GM23248 (cell line): Measurements from ENCODE around the gene ROCK2. TPM values are rescaled to one million over a fixed set of nuclear protein-coding genes. Genes with fewer than 3 reads are reported as not detected.
A peak's percentile ranks its signal among the peaks of the same experiment; 100 is the strongest.

ENCODE experiments used
- DNase-seq: peaks from one replicate; pipeline ENCODE4 v3.0.0-alpha.2; 2015
- H2AFZ ChIP-seq: fragments of 200-600 bp; sonication (generic); 2 replicates; pipeline ENCODE4 v1.6.1; 2016; ENCODE audit warnings: antibody characterized with exemption
- H3F3A ChIP-seq: fragments of 200-600 bp; sonication (generic); 2 replicates; pipeline ENCODE4 v1.6.1; 2016; ENCODE audit warnings: mild to moderate bottlenecking, antibody characterized with exemption, mixed run types; ENCODE audit not compliant: insufficient read depth
- H3K27ac ChIP-seq: fragments of 200-600 bp; sonication (generic); 2 replicates; pipeline ENCODE4 v1.5.1; 2016; ENCODE audit warnings: mild to moderate bottlenecking
- H3K27me3 ChIP-seq: fragments of 200-600 bp; sonication (generic); replicated peaks from 2 replicates; pipeline ENCODE4 v1.6.1; 2016; ENCODE audit warnings: mild to moderate bottlenecking; ENCODE audit not compliant: insufficient read depth
- H3K36me3 ChIP-seq: fragments of 200-600 bp; sonication (generic); 2 replicates; pipeline ENCODE4 v1.6.1; 2016; ENCODE audit warnings: low read depth, mild to moderate bottlenecking
- H3K4me1 ChIP-seq: fragments of 200-600 bp; sonication (generic); 2 replicates; pipeline ENCODE4 v1.6.1; 2016; ENCODE audit warnings: mild to moderate bottlenecking; ENCODE audit not compliant: insufficient read depth
- H3K4me2 ChIP-seq: fragments of 200-600 bp; sonication (generic); one replicate; pipeline ENCODE4 v1.6.1; 2016; ENCODE audit warnings: mild to moderate bottlenecking; ENCODE audit not compliant: unreplicated experiment
- H3K4me3 ChIP-seq: fragments of 200-600 bp; sonication (generic); 2 replicates; pipeline ENCODE4 v1.5.1; 2016; ENCODE audit warnings: mild to moderate bottlenecking
- H3K79me2 ChIP-seq: fragments of 200-600 bp; sonication (generic); 2 replicates; pipeline ENCODE4 v1.6.1; 2016; ENCODE audit warnings: mild to moderate bottlenecking; ENCODE audit not compliant: insufficient read depth
- H3K9ac ChIP-seq: fragments of 200-600 bp; sonication (generic); 2 replicates; pipeline ENCODE4 v1.6.1; 2016; ENCODE audit warnings: mild to moderate bottlenecking
- H3K9me2 ChIP-seq: fragments of 200-600 bp; sonication (generic); 2 replicates; pipeline ENCODE4 v1.6.1; 2016; ENCODE audit warnings: mixed run types, mild to moderate bottlenecking, moderate library complexity; ENCODE audit not compliant: insufficient read depth
- H3K9me3 ChIP-seq: fragments of 200-600 bp; sonication (generic); one replicate; pipeline ENCODE4 v1.6.1; 2017; ENCODE audit warnings: low read depth
- H4K20me1 ChIP-seq: fragments of 200-600 bp; sonication (generic); 2 replicates; pipeline ENCODE4 v1.6.0; 2016; ENCODE audit not compliant: insufficient read depth
- EZH2 ChIP-seq: fragments of 200-600 bp; sonication (generic); IDR thresholded peaks from 2 replicates; pipeline ENCODE4 v1.6.1; 2018; ENCODE audit warnings: antibody characterized with exemption, mild to moderate bottlenecking; ENCODE audit not compliant: insufficient read depth, poor library complexity, severe bottlenecking
- EZH2phosphoT487 ChIP-seq: fragments of 200-600 bp; sonication (generic); IDR thresholded peaks from 2 replicates; pipeline ENCODE4 v1.6.1; 2018; ENCODE audit warnings: antibody characterized with exemption, moderate library complexity, mild to moderate bottlenecking, low read depth; ENCODE audit not compliant: insufficient read depth
- WGBS, 2 experiments: methylation state at CpG; one replicate each; pipeline ENCODE4 v1.1.6; 2015 to 2017; ENCODE audit warnings: low lambda C conversion rate in 2 of 2, low coverage in 1 of 2; ENCODE audit errors: missing lambda C conversion rate in 2 of 2; 5-methylcytosine and 5-hydroxymethylcytosine counted together
- in situ Hi-C: fragments of 300-500 bp; cut with MboI; formaldehyde crosslinking; loops from 2 replicates; pipeline ENCODE4 v1.15.0; 2020
- polyA plus RNA-seq: library from polyadenylated mRNA; unstranded; fragments of >200 nt; fragmentation: Nextera tagmentation; extraction: Ambion mirVana; gene quantifications from 2 replicates; pipeline ENCODE4 v1.2.1, GENCODE V29; 2016
- small RNA-seq: library from RNA; depleted of rRNA; stranded (forward); fragments of <200 nt; gene quantifications from one replicate; pipeline ENCODE3, GENCODE V24; 2014; ENCODE audit warnings: low read depth, low replicate concordance
- total RNA-seq: library from RNA; depleted of rRNA; stranded (reverse); fragments of >200 nt; shearing (Covaris generic); gene quantifications from 2 replicates; pipeline ENCODE4 v1.2.3, GENCODE V29; 2014; rRNA removed

Gene ROCK2
- total and polyA plus RNA-seq, 2 experiments from 2014 or later, result 19.9 to 38.3 TPM

DNA sequence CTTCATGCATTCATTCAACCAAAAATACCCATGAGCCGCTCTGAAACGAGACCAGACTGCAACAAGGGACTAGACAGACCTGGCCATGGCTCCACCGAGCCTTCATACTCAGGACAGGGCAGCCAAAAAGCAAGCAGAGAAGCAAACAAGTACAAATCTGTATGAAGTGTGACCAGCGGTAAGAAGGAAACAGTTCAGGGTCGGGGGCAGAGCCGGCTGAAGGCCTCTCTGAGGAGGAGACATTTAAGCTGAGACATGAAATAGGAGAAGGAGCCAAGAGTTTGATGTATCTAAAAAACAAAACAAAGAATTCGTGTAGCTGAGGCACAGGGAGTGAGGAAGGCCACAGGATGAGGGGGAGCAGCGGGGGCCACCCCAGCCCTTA is 210.5 kb downstream of the ROCK2 start:
- TF ChIP-seq EZH2phosphoT487 (no peak), EZH2 (no peak)

DNA sequence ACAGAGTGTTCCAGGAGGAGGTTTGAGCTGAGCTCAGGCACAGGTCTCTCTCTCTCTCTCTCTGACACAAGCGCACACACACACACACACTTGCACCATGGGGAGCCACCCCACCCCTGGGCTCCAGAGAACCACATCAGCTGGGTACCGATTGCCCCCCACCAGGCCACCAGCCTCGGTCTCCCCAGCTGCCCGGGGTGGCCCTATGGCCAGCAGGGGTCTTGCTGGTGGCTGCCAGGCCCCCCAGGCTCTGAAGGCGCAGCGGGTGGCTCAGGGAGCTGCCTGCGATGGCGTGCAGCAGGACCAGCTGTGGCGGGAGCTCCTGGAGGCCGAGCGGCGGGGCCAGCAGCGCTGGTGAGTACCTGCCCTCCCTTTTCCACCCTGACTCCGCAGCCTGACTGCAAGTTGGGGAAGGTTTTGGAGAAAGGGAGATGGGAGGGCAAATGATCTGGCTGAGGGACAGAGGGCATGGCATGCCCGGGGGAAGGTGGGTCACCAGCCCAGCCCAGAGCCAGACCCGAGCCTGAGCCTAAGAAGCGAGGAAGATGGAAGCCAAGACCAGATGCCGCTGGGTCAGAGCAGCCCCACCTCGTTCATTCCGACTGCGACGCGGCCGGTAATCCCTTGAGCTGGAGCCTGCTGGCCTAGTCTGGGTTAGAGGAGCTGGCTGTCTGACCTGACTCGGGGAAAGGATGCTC is 211.0 kb downstream of the ROCK2 start:
- Histone ChIP-seq H3K4me1 (peaks cover 5% of the 10 kb centered on the region; the same call in 1 of the 2 replicates), H3K36me3 (no peaks in the 10 kb centered on the region), H3K4me3 (peak overlapping the region; percentile 70), H4K20me1 (no peaks in the 10 kb centered on the region), H3K4me2 (peak overlapping the region; percentile 68), H3K27me3 (no peaks in the 10 kb centered on the region), H2AFZ (peak overlapping the region; percentile 71), H3K27ac (no peak overlapping the region), H3K79me2 (no peaks in the 10 kb centered on the region), H3K9me2 (no peaks in the 10 kb centered on the region), H3F3A (no peaks in the 10 kb centered on the region), H3K9me3 (no peaks in the 10 kb centered on the region), H3K9ac (peak overlapping the region; percentile 72)
- DNase-seq, result peak; percentile 55
- in situ Hi-C loops, result loop anchor here (10.0 kb wide), 2 partner anchors 311 to 451 kb away; no protein-coding TSS in a partner anchor
- TF ChIP-seq EZH2, result no peak
- TF ChIP-seq EZH2phosphoT487, result no peak
- 6 to 10% methylated on average over 24 of the region's 25 CpGs for WGBS, 2 experiments

More for the DNA sequence above, 210.5 kb downstream of the ROCK2 start:
- H3K36me3 ChIP-seq, result no peaks in the 10 kb centered on the region
- WGBS, 2 experiments, result 77 to 82% methylated on average over 8 of the region's 8 CpGs
- H3K4me1 ChIP-seq, result 0 out of 2 replicates have a peak, but pooled peaks cover under 1% of the 10 kb centered on the region
- H2AFZ ChIP-seq, result peak overlapping the region; percentile 71
- in situ Hi-C loops, result loop anchor here (10.0 kb wide), 2 partner anchors 311 to 451 kb away; no protein-coding TSS in a partner anchor
- no peak overlapping the region for H3K9ac ChIP-seq
- H3K9me2 ChIP-seq, result no peaks in the 10 kb centered on the region
- DNase-seq, result no peak
- no peak overlapping the region for H3K27ac ChIP-seq
- H3K9me3 ChIP-seq, result no peaks in the 10 kb centered on the region
- H3K4me3 ChIP-seq, result peak overlapping the region; percentile 70
- no peaks in the 10 kb centered on the region for H3F3A ChIP-seq
- no peaks in the 10 kb centered on the region for H3K27me3 ChIP-seq
- H4K20me1 ChIP-seq, result no peaks in the 10 kb centered on the region
- H3K4me2 ChIP-seq, result peak overlapping the region; percentile 68
- H3K79me2 ChIP-seq, result no peaks in the 10 kb centered on the region

DNA sequence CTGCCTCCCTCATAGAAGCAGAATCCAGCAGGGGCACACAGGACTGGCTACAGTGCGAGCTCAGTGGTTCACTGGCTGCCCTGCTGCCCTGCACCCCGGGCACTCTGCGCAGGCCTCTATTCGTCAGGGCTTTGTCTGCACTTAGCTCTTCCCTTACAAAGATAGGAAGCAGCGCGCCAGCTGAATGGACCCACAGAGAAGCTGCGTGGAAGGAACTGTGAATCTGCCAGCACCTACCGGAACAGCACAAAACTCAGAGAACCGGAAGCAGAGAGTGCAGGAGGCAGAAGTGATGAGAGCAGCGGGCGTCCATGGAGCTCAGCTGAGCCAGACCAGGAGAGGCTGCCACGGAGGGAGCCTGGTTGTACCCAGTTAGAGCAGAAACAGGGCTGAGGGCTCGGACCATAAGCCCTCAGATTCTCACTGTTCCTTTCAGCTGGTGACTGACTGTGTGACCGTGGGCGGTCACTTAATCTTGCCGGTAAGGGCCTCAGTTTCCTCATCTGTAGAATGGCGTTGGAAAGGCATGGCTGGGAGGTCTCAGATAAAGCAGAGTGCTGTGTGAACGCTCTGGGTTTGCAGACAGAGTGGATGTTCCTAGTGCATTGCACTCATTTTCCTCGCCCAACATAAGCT is 212.3 kb downstream of the ROCK2 start:
- WGBS, 2 experiments, result 71% methylated on average over 19 of the region's 19 CpGs
- Histone ChIP-seq H3K9me2 (no peaks in the 10 kb centered on the region), H3F3A (no peaks in the 10 kb centered on the region), H2AFZ (peak overlapping the region; percentile 71), H3K4me1 (peaks cover 6% of the 10 kb centered on the region; the same call in 1 of the 2 replicates), H4K20me1 (no peaks in the 10 kb centered on the region), H3K4me2 (no peak overlapping the region), H3K27me3 (no peaks in the 10 kb centered on the region), H3K79me2 (no peaks in the 10 kb centered on the region), H3K9me3 (no peaks in the 10 kb centered on the region), H3K36me3 (no peaks in the 10 kb centered on the region), H3K9ac (peak overlapping the region; percentile 72; the same call in 1 of the 2 replicates), H3K4me3 (peak overlapping the region; percentile 70), H3K27ac (no peak overlapping the region)
- no peak for DNase-seq
- in situ Hi-C loops, result loop anchor here (10.0 kb wide), 2 partner anchors 313 to 453 kb away; no protein-coding TSS in a partner anchor
- TF ChIP-seq EZH2 (no peak), EZH2phosphoT487 (no peak)

DNA sequence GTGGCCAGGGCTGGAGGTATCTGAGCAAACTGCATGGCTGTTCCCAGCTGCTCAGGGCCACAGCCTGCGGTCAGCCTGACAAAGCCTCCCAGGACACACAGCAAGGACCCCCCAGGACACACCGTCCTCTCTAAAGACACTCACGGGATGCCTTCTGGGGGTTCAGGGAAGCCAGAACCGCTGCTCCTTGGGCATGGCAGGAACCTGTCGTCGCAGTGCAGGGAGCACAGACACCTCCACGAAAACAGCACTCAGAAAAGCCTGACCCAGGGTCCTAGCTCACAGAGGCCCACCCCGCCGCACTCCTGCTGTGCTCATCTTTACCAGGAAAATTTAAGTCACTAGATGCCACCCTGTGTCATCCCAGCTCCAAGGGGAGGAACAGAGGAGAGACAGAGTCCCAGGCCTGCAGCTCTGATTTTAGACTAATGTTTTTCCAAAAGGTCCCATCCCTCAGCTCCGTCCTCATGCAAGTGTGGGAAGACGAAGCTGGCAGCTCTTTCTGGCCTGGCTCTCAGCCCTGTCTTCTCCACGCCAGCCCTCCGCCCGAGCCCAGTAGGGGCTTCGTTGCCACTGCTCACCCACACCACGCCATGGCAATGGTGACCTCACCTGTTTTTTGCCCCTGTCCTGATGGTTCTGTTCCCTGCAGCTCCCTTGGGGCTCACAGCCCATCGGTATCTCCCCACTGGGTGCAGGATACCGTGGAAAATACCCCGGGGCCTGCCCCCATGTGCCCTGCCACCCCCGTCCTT is 213.1 kb downstream of the ROCK2 start:
- no peaks in the 10 kb centered on the region for H3K36me3 ChIP-seq
- no peak overlapping the region for H3K4me2 ChIP-seq
- H3K9me2 ChIP-seq, result no peaks in the 10 kb centered on the region
- H3K9ac ChIP-seq, result no peak overlapping the region
- H4K20me1 ChIP-seq, result no peaks in the 10 kb centered on the region
- H3K9me3 ChIP-seq, result no peaks in the 10 kb centered on the region
- peaks cover 6% of the 10 kb centered on the region; the same call in 1 of the 2 replicates for H3K4me1 ChIP-seq
- in situ Hi-C loops, result loop anchor here (10.0 kb wide), 2 partner anchors 313 to 453 kb away; no protein-coding TSS in a partner anchor
- no peaks in the 10 kb centered on the region for H3F3A ChIP-seq
- 80 to 84% methylated on average over 19 to 20 of the region's 20 CpGs for WGBS, 2 experiments
- no peak overlapping the region for H3K4me3 ChIP-seq
- TF ChIP-seq EZH2 (no peak), EZH2phosphoT487 (no peak)
- H2AFZ ChIP-seq, result no peak overlapping the region
- H3K79me2 ChIP-seq, result no peaks in the 10 kb centered on the region
- DNase-seq, result no peak
- no peak overlapping the region for H3K27ac ChIP-seq
- no peaks in the 10 kb centered on the region for H3K27me3 ChIP-seq

Small RNA genes within 50 kb of the gene (small RNA-seq; reads per million reads assigned to genes)
- gene RNU6-1081P, result not detected

Other genes starting within 250 kb of the ROCK2 start
- gene SLC66A3, start 189.2 kb downstream of the ROCK2 start, total RNA-seq, result 34.9 and 46.4 TPM in 2 replicates
- gene SLC66A3, start 189.2 kb downstream of the ROCK2 start, polyA plus RNA-seq, result 46.8 and 53.6 TPM in 2 replicates
- 11.5 and 12.8 TPM in 2 replicates for gene E2F6, start 121.5 kb upstream of the ROCK2 start, total RNA-seq
- 14.3 and 15.3 TPM in 2 replicates for gene E2F6, start 121.5 kb upstream of the ROCK2 start, polyA plus RNA-seq
- gene GREB1, start 189.4 kb upstream of the ROCK2 start, total RNA-seq, result not detected in 2 replicates
- gene GREB1, start 189.4 kb upstream of the ROCK2 start, polyA plus RNA-seq, result 0.05 TPM in 1 of 2 replicates, not detected in the other